ENCODE data around the gene ABHD17A.

Gene ABHD17A

GRCh38 chr19:1911098-1911497, 25.8 kb upstream of the ABHD17A start:
- Histone ChIP-seq H3K79me2 (ENCODE audit: control insufficient read depth, insufficient read depth, low read length, unreplicated experiment) (peaks cover 48% of the 10 kb centered on the region), H2AFZ (ENCODE audit: low read length, unreplicated experiment) (no peak overlapping the region), H3K27ac (ENCODE audit: low read depth, low read length) (no peak overlapping the region), H3K27me3 (ENCODE audit: insufficient read depth, low read length) (no peaks in the 10 kb centered on the region), H3K36me3 (ENCODE audit: insufficient read depth, low read length) (0 out of 2 replicates have a peak, but pooled peaks cover 4% of the 10 kb centered on the region), H3K4me1 (ENCODE audit: control insufficient read depth, insufficient read depth, low read length, unreplicated experiment) (peaks cover 3% of the 10 kb centered on the region), H3K4me3 (ENCODE audit: low read depth, low read length) (no peak overlapping the region)

DNA sequence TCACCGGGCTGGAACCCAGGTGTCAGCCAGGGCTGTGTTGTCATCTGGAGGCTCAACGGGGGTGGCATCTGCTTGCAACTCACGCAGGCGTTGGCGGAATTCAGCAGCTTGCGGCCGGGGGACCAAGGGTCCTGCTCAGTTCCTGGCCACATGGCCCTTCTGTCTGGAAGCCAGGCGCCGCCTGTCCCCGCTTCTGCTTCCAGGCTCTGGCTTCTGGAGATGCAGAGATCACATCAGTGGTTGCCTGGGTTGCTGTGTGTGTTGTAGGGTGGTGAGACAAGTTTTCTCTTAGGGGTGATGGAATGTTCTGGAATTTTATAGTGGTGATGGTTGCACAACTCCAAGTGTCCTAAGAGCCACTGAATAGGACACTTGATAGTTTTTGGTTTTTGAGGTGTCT, 24.9 kb upstream of the ABHD17A start:
- no peak overlapping the region for H2AFZ ChIP-seq (ENCODE audit: low read length, unreplicated experiment)
- H3K4me3 ChIP-seq (ENCODE audit: low read depth, low read length), result no peak overlapping the region
- peaks cover 53% of the 10 kb centered on the region for H3K79me2 ChIP-seq (ENCODE audit: control insufficient read depth, insufficient read depth, low read length, unreplicated experiment)
- 0 out of 2 replicates have a peak, but pooled peaks cover 4% of the 10 kb centered on the region for H3K36me3 ChIP-seq (ENCODE audit: insufficient read depth, low read length)
- peaks cover 6% of the 10 kb centered on the region for H3K4me1 ChIP-seq (ENCODE audit: control insufficient read depth, insufficient read depth, low read length, unreplicated experiment)
- no peak overlapping the region for H3K27ac ChIP-seq (ENCODE audit: low read depth, low read length)
- H3K27me3 ChIP-seq (ENCODE audit: insufficient read depth, low read length), result no peaks in the 10 kb centered on the region

DNA sequence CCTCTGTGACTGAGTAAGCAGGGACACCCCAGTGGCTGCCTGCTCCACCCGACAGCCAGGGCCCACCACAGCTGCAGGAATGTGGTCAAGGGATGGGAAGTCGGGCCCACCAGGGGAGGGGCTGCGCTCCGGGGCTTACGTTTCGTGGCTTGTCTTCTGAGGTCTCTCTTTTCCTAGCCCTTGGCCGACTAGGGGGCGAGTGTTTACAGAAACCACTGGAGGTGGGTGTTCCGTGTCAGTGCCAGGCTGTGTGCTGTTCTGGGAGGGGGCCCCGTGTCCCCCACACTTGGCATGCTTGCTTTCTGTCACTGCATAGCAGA, 24.4 kb upstream of the ABHD17A start:
- Histone ChIP-seq H3K36me3 (ENCODE audit: insufficient read depth, low read length) (0 out of 2 replicates have a peak, but pooled peaks cover 4% of the 10 kb centered on the region), H3K79me2 (ENCODE audit: control insufficient read depth, insufficient read depth, low read length, unreplicated experiment) (peaks cover 53% of the 10 kb centered on the region), H3K27me3 (ENCODE audit: insufficient read depth, low read length) (no peaks in the 10 kb centered on the region), H3K27ac (ENCODE audit: low read depth, low read length) (no peak overlapping the region), H3K4me3 (ENCODE audit: low read depth, low read length) (no peak overlapping the region), H2AFZ (ENCODE audit: low read length, unreplicated experiment) (no peak overlapping the region), H3K4me1 (ENCODE audit: control insufficient read depth, insufficient read depth, low read length, unreplicated experiment) (peaks cover 6% of the 10 kb centered on the region)

GRCh38 chr19:1908364-1908678, 23.0 kb upstream of the ABHD17A start:
- Histone ChIP-seq H3K36me3 (ENCODE audit: insufficient read depth, low read length) (0 out of 2 replicates have a peak, but pooled peaks cover 2% of the 10 kb centered on the region), H3K27me3 (ENCODE audit: insufficient read depth, low read length) (no peaks in the 10 kb centered on the region), H2AFZ (ENCODE audit: low read length, unreplicated experiment) (no peak overlapping the region), H3K79me2 (ENCODE audit: control insufficient read depth, insufficient read depth, low read length, unreplicated experiment) (peaks cover 47% of the 10 kb centered on the region), H3K4me3 (ENCODE audit: low read depth, low read length) (no peak overlapping the region), H3K27ac (ENCODE audit: low read depth, low read length) (no peak overlapping the region), H3K4me1 (ENCODE audit: control insufficient read depth, insufficient read depth, low read length, unreplicated experiment) (peaks cover 6% of the 10 kb centered on the region)

DNA sequence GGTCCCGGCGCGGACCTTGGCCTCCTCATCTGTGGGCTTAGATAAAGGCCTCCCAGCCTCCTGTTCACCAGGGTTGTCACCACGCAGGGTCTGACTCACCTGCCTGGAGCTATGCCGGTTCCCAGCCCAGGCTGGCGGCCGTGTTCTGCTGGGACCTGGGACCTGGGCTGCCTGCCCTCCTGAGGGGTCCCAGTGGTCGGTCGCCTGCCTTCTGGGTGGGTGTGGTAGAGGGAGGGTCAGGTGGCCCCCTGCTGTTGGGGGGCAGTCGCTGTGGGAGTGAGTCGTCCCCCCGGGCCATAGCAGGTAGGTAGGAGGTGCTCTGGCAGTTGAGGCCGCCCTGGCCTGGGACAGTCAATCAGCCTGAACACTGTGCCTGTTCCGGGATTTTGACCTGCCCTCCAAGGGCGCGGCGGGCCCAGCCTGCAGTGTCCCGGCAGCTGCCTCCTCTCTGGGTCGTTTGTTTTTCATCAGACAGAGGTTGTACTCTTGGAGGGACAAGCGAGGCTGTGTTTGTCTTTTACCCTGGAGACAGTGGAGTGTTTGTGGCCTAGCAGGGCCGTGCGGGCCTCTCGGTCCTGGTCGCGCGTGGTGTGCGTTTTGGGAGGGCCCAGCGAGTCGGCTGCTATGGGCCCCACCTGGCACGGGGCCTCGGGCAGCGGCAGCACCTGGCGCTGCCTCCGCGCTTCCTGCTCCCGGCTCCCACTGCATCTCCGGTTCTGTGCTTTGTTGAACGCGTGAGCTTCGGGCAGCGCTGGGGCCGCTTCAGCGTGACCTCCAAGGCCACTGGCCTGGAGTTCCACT, 22.5 kb upstream of the ABHD17A start:
- Histone ChIP-seq H3K27ac (ENCODE audit: low read depth, low read length) (no peak overlapping the region), H3K36me3 (ENCODE audit: insufficient read depth, low read length) (no peaks in the 10 kb centered on the region), H3K4me3 (ENCODE audit: low read depth, low read length) (no peak overlapping the region), H3K79me2 (ENCODE audit: control insufficient read depth, insufficient read depth, low read length, unreplicated experiment) (peaks cover 44% of the 10 kb centered on the region), H3K4me1 (ENCODE audit: control insufficient read depth, insufficient read depth, low read length, unreplicated experiment) (peaks cover 6% of the 10 kb centered on the region), H2AFZ (ENCODE audit: low read length, unreplicated experiment) (no peak overlapping the region), H3K27me3 (ENCODE audit: insufficient read depth, low read length) (no peaks in the 10 kb centered on the region)

DNA sequence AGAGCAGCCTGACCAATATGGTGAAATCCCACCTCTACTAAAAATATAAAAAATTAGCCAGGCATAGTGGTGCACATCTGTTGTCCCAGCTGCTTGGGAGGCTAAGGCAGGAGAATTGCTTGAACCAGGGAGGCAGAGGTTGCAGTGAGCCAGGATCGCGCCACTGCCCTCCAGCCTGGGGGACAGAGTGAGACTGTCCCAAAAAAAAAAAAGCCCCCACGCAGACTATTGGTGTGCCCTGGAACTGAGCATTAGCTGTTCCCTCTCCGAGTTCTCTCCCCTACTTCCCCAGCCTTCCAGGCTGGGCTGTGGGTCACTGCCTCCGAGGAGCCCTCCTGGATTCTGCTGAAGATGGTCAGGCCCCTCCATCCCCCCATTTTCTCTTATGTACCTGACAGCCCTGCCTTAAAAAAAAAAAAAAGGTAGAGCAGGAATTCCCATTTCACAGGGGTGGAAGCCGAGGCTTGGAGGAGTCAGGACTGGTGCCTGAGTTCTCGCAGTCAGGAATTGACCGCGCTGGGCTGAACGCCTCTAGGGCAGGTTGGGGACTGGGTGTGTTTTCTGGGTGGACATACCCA, 21.8 kb upstream of the ABHD17A start:
- Histone ChIP-seq H3K27ac (ENCODE audit: low read depth, low read length) (no peak overlapping the region), H3K36me3 (ENCODE audit: insufficient read depth, low read length) (no peaks in the 10 kb centered on the region), H2AFZ (ENCODE audit: low read length, unreplicated experiment) (no peak overlapping the region), H3K4me1 (ENCODE audit: control insufficient read depth, insufficient read depth, low read length, unreplicated experiment) (peaks cover 6% of the 10 kb centered on the region), H3K4me3 (ENCODE audit: low read depth, low read length) (no peak overlapping the region), H3K79me2 (ENCODE audit: control insufficient read depth, insufficient read depth, low read length, unreplicated experiment) (peaks cover 38% of the 10 kb centered on the region), H3K27me3 (ENCODE audit: insufficient read depth, low read length) (no peaks in the 10 kb centered on the region)

DNA sequence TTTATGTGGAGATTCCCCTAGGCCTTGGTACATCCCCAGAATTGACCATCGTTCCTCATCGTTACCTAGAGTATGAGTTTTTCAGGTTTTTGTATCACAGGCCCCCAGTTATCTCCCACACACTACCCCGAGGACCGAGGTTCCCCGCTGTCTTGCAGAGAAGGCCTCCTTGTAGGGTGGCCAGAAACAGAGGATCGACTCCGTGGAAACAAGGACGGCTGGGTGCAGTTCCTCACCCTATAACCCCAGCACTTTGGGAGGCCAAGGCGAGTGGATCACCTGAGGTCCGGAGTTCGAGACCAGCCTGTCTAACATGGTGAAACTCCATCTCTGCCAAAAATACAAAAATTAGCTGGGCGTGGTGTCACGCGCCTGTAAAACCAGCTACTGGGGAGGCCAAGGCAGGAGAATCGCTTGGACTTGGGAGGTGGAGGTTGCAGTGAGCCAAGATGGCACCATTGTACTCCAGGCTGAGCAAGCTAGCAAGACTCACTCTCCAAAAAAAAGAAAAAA, 20.6 kb upstream of the ABHD17A start:
- H3K36me3 ChIP-seq (ENCODE audit: insufficient read depth, low read length), result no peaks in the 10 kb centered on the region
- H3K4me1 ChIP-seq (ENCODE audit: control insufficient read depth, insufficient read depth, low read length, unreplicated experiment), result peaks cover 6% of the 10 kb centered on the region
- peak overlapping the region; percentile 58 for H3K27ac ChIP-seq (ENCODE audit: low read depth, low read length)
- H3K27me3 ChIP-seq (ENCODE audit: insufficient read depth, low read length), result no peaks in the 10 kb centered on the region
- peaks cover 34% of the 10 kb centered on the region for H3K79me2 ChIP-seq (ENCODE audit: control insufficient read depth, insufficient read depth, low read length, unreplicated experiment)
- H3K4me3 ChIP-seq (ENCODE audit: low read depth, low read length), result peak overlapping the region; percentile 75
- peak overlapping the region; percentile 78 for H2AFZ ChIP-seq (ENCODE audit: low read length, unreplicated experiment)

GRCh38 chr19:1905110-1905862, 20.0 kb upstream of the ABHD17A start, which contains the start of the genes ADAT3 and SCAMP4:
TSS of gene ADAT3 (plus strand) at chr19:1905399. CDS start at chr19:1912048, 6,649 bp downstream.
TSS of gene SCAMP4 (plus strand) at chr19:1905399. CDS start at chr19:1915020, 9,621 bp downstream.
- Histone ChIP-seq H3K4me1 (ENCODE audit: control insufficient read depth, insufficient read depth, low read length, unreplicated experiment) (peaks cover 6% of the 10 kb centered on the region), H3K36me3 (ENCODE audit: insufficient read depth, low read length) (no peaks in the 10 kb centered on the region), H3K79me2 (ENCODE audit: control insufficient read depth, insufficient read depth, low read length, unreplicated experiment) (peaks cover 32% of the 10 kb centered on the region), H2AFZ (ENCODE audit: low read length, unreplicated experiment) (peak within 1 kb of the TSS; percentile 78), H3K27me3 (ENCODE audit: insufficient read depth, low read length) (no peaks in the 10 kb centered on the region), H3K27ac (ENCODE audit: low read depth, low read length) (peak within 1 kb of the TSS; percentile 58), H3K4me3 (ENCODE audit: low read depth, low read length) (peak within 1 kb of the TSS; percentile 75)

GRCh38 chr19:1904860-1905109, 19.5 kb upstream of the ABHD17A start:
- Histone ChIP-seq H3K79me2 (ENCODE audit: control insufficient read depth, insufficient read depth, low read length, unreplicated experiment) (peaks cover 27% of the 10 kb centered on the region), H3K4me3 (ENCODE audit: low read depth, low read length) (peak overlapping the region; percentile 53), H3K36me3 (ENCODE audit: insufficient read depth, low read length) (no peaks in the 10 kb centered on the region), H3K27ac (ENCODE audit: low read depth, low read length) (no peak overlapping the region), H2AFZ (ENCODE audit: low read length, unreplicated experiment) (peak overlapping the region; percentile 2), H3K27me3 (ENCODE audit: insufficient read depth, low read length) (no peaks in the 10 kb centered on the region), H3K4me1 (ENCODE audit: control insufficient read depth, insufficient read depth, low read length, unreplicated experiment) (peaks cover 3% of the 10 kb centered on the region)

- Histone ChIP-seq H3K36me3 (ENCODE audit: insufficient read depth, low read length) (no peaks in the 10 kb centered on the region), H3K79me2 (ENCODE audit: control insufficient read depth, insufficient read depth, low read length, unreplicated experiment) (peaks cover 15% of the 10 kb centered on the region), H3K27me3 (ENCODE audit: insufficient read depth, low read length) (no peaks in the 10 kb centered on the region), H3K27ac (ENCODE audit: low read depth, low read length) (no peak overlapping the region), H3K4me1 (ENCODE audit: control insufficient read depth, insufficient read depth, low read length, unreplicated experiment) (peaks cover 3% of the 10 kb centered on the region), H3K4me3 (ENCODE audit: low read depth, low read length) (no peak overlapping the region), H2AFZ (ENCODE audit: low read length, unreplicated experiment) (no peak overlapping the region)
Measured at GRCh38 chr19:1902923-1903322, 17.6 kb upstream of the ABHD17A start.
